Keratinocyte (primary cell): ENCODE measurements around the gene RASEF. TPM values are rescaled to one million over a fixed set of nuclear protein-coding genes. Genes with fewer than 3 reads are reported as not detected.

Experiments
- DNase-seq: peaks from one replicate; pipeline ENCODE4 v3.0.0-alpha.2; 2011; ENCODE audit warnings: low read depth, missing footprints, low spot score
- FAIRE-seq: peaks from 2 replicates; lab custom pipeline; 2011; peaks lifted over from hg19 to GRCh38; lab: Jason Lieb, UNC
- H2AFZ ChIP-seq: 2 replicates; pipeline ENCODE4 v1.6.0; 2012; ENCODE audit warnings: low read length, control low read depth, inconsistent platforms; ENCODE audit not compliant: control insufficient read depth
- H3K27ac ChIP-seq: 2 replicates; pipeline ENCODE4 v1.5.1; 2011; ENCODE audit warnings: low read length; ENCODE audit not compliant: control insufficient read depth, insufficient read depth
- H3K27me3 ChIP-seq: 3 replicates; pipeline ENCODE4 v1.6.0; 2011; ENCODE audit warnings: low read length; ENCODE audit not compliant: control insufficient read depth, insufficient read depth; ENCODE audit errors: extremely low read depth
- H3K36me3 ChIP-seq, 2 experiments: 2 replicates in 1 of 2; 3 replicates in 1 of 2; pipeline ENCODE4 v1.5.1; 2011; ENCODE audit warnings: low read length in 2 of 2, mild to moderate bottlenecking in 1 of 2; ENCODE audit not compliant: control insufficient read depth in 2 of 2, insufficient read depth in 2 of 2; ENCODE audit errors: extremely low read depth in 1 of 2
- H3K4me1 ChIP-seq: 3 replicates; pipeline ENCODE4 v1.5.1; 2011; ENCODE audit warnings: low read length; ENCODE audit not compliant: control insufficient read depth, insufficient read depth; ENCODE audit errors: extremely low read depth
- H3K4me2 ChIP-seq: 3 replicates; pipeline ENCODE4 v1.6.0; 2011; ENCODE audit warnings: low read depth, low read length; ENCODE audit not compliant: control insufficient read depth, insufficient read depth; ENCODE audit errors: extremely low read depth
- H3K4me3 ChIP-seq, 3 experiments: fragments of 200-600 bp in 1 of 3; sonication (generic) in 1 of 3; 2 replicates in 2 of 3; 3 replicates in 1 of 3; pipeline ENCODE4 v1.5.1; 2011 to 2016; ENCODE audit warnings: low read length in 3 of 3, mild to moderate bottlenecking in 3 of 3, control low read depth in 2 of 3, inconsistent platforms in 1 of 3, low read depth in 1 of 3, mixed read lengths in 1 of 3, mixed run types in 1 of 3, moderate library complexity in 1 of 3; ENCODE audit not compliant: control insufficient read depth in 2 of 3, insufficient read depth in 2 of 3; ENCODE audit errors: extremely low read depth in 1 of 3
- H3K79me2 ChIP-seq: 2 replicates; pipeline ENCODE4 v1.6.0; 2012; ENCODE audit warnings: low read length; ENCODE audit not compliant: control insufficient read depth, insufficient read depth
- H3K9ac ChIP-seq: 3 replicates; pipeline ENCODE4 v1.6.0; 2011; ENCODE audit warnings: low read length; ENCODE audit not compliant: control insufficient read depth, insufficient read depth; ENCODE audit errors: extremely low read depth
- H3K9me1 ChIP-seq: 3 replicates; pipeline ENCODE4 v1.6.0; 2011; ENCODE audit warnings: low read length; ENCODE audit not compliant: control insufficient read depth, insufficient read depth; ENCODE audit errors: extremely low read depth
- H3K9me3 ChIP-seq: 2 replicates; pipeline ENCODE4 v1.5.1; 2012; ENCODE audit warnings: low read depth, low read length; ENCODE audit not compliant: control insufficient read depth
- H4K20me1 ChIP-seq: 3 replicates; pipeline ENCODE4 v1.6.0; 2011; ENCODE audit warnings: low read length; ENCODE audit not compliant: control insufficient read depth, insufficient read depth; ENCODE audit errors: extremely low read depth
- EZH2 ChIP-seq: IDR thresholded peaks from one replicate; pipeline ENCODE4 v1.6.1; 2012; ENCODE audit warnings: inconsistent platforms, mild to moderate bottlenecking, low read length, moderate library complexity
- dilution Hi-C: fragments of 300-500 bp; cut with MboI; formaldehyde crosslinking; loops from one replicate; pipeline ENCODE4 v1.7.0; 2020; ENCODE audit warnings: low sequenced_read_pairs; ENCODE audit not compliant: extremely low pct_ligation_motif_present
- polyA plus RNA-seq, 5 experiments: library from polyadenylated mRNA; depleted of rRNA in 3 of 5; stranded (reverse) in 3 of 5; stranded (forward) in 1 of 5; unstranded in 1 of 5; fragments of >200 nt; gene quantifications; 1 replicate in 1 of 5; 2 replicates in 3 of 5; 3 replicates in 1 of 5; pipeline versions ENCODE4 v1.2.1 to v1.2.3, GENCODE V29; 2011 to 2012; ENCODE audit warnings: missing spikeins in 2 of 5, low read depth in 1 of 5, low replicate concordance in 1 of 5
- TF ChIP-seq, protein P1 (sequence below), 3 experiments: IDR thresholded peaks in 1 of 3; conservative IDR thresholded peaks in 1 of 3; optimal IDR thresholded peaks in 1 of 3; 2 replicates in 2 of 3; 3 replicates in 1 of 3; pipeline versions ENCODE3 to v1.5.1; 2011; ENCODE audit warnings: low read length in 3 of 3, mild to moderate bottlenecking in 3 of 3, moderate library complexity in 2 of 3, control low read depth in 1 of 3, inconsistent platforms in 1 of 3; ENCODE audit not compliant: insufficient read depth in 2 of 3; ENCODE audit errors: extremely low read depth in 1 of 3

Gene RASEF
- polyA plus RNA-seq, 1 donor (not counting 4 experiments of a cell fraction or from before 2014, with no cell fraction given), result 0.28 TPM

DNA sequence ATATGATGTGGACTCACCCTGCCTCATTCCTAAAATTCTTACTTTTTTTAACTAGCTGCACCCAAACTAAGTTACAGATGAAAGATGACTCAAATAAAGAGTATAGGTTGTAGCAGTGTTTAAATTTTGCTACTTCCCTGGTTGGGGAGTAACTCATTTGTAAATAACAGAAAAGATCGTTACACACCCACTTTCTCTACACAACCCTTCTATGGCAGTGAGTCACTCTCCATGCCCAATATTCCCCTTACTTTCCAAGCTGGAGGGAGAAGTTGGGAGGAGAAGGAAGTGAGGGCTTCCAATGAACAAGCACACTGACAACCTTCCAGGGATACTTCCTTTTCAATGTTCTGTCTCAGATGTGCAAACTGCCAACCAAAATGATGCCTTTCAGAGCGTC, 1.9 kb downstream of the RASEF start:
- peaks cover 17% of the 10 kb centered on the region for H3K27me3 ChIP-seq

GRCh38 chr9:83060556-83060955, 2.4 kb downstream of the RASEF start:
- peaks cover 11% of the 10 kb centered on the region for H3K4me1 ChIP-seq
- no peaks in the 10 kb centered on the region for H3K36me3 ChIP-seq
- H3K27ac ChIP-seq, result no peak overlapping the region
- no peak overlapping the region for H3K4me3 ChIP-seq
- H3K27me3 ChIP-seq, result peaks cover 17% of the 10 kb centered on the region
- TF ChIP-seq, protein P1, sequence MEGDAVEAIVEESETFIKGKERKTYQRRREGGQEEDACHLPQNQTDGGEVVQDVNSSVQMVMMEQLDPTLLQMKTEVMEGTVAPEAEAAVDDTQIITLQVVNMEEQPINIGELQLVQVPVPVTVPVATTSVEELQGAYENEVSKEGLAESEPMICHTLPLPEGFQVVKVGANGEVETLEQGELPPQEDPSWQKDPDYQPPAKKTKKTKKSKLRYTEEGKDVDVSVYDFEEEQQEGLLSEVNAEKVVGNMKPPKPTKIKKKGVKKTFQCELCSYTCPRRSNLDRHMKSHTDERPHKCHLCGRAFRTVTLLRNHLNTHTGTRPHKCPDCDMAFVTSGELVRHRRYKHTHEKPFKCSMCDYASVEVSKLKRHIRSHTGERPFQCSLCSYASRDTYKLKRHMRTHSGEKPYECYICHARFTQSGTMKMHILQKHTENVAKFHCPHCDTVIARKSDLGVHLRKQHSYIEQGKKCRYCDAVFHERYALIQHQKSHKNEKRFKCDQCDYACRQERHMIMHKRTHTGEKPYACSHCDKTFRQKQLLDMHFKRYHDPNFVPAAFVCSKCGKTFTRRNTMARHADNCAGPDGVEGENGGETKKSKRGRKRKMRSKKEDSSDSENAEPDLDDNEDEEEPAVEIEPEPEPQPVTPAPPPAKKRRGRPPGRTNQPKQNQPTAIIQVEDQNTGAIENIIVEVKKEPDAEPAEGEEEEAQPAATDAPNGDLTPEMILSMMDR (optimal IDR thresholded peaks at IDR 0.05 in 1 of 3, IDR thresholded peaks at IDR 0.05 in 1 of 3, conservative IDR thresholded peaks at IDR 0.05 in 1 of 3; ENCODE audit: extremely low read depth in 1 of 3, insufficient read depth in 2 of 3, low read length in 3 of 3), result no peak
- no peak for TF ChIP-seq EZH2
- dilution Hi-C loops, result no loop called here
- FAIRE-seq (no peak), DNase-seq (no peak)
- no peaks in the 10 kb centered on the region for H3K9me3 ChIP-seq
- no peak overlapping the region for H3K9ac ChIP-seq
- H3K4me2 ChIP-seq, result no peak overlapping the region
- H3K9me1 ChIP-seq, result no peaks in the 10 kb centered on the region
- H4K20me1 ChIP-seq, result no peaks in the 10 kb centered on the region
- no peaks in the 10 kb centered on the region for H3K79me2 ChIP-seq
- H2AFZ ChIP-seq, result no peak overlapping the region

More for the DNA sequence above, 1.9 kb downstream of the RASEF start:
- Histone ChIP-seq H3K9me3 (no peaks in the 10 kb centered on the region), H3K4me2 (peak overlapping the region; percentile 72), H3K4me3 (peak overlapping the region in 1 of 3 experiments; percentile 49), H4K20me1 (no peaks in the 10 kb centered on the region), H3K36me3 (no peaks in the 10 kb centered on the region), H3K4me1 (peaks cover 11% of the 10 kb centered on the region), H2AFZ (no peak overlapping the region), H3K27ac (no peak overlapping the region), H3K9ac (no peak overlapping the region), H3K9me1 (no peaks in the 10 kb centered on the region), H3K79me2 (no peaks in the 10 kb centered on the region)
- DNase-seq (peak; percentile 13), FAIRE-seq (no peak)
- no peak for TF ChIP-seq EZH2
- TF ChIP-seq, protein P1 (optimal IDR thresholded peaks at IDR 0.05 in 1 of 3, IDR thresholded peaks at IDR 0.05 in 1 of 3, conservative IDR thresholded peaks at IDR 0.05 in 1 of 3; ENCODE audit: extremely low read depth in 1 of 3, insufficient read depth in 2 of 3, low read length in 3 of 3), result no peak
- dilution Hi-C loops, result no loop called here
